Measurements from ENCODE around the gene PLD2.

- TF ChIP-seq CTCF (IDR thresholded peaks at IDR 0.05) = no peak
- no peak for TF ChIP-seq POLR2A (IDR thresholded peaks at IDR 0.05)
These were observed 839 bp downstream of the PLD2 start for GRCh38 chr17:4807605-4808377.
